GM12873 (cell line): Measurements from ENCODE around the gene RAB36.

Experiments used
- TF ChIP-seq, protein P1 (sequence below): IDR thresholded peaks from 2 replicates; pipeline ENCODE4 v1.5.1; 2012; ENCODE audit warnings: low read depth, mild to moderate bottlenecking, moderate library complexity, low read length, control low read depth; ENCODE audit not compliant: insufficient read depth; ENCODE audit errors: missing control alignments

The RAB36 gene

DNA sequence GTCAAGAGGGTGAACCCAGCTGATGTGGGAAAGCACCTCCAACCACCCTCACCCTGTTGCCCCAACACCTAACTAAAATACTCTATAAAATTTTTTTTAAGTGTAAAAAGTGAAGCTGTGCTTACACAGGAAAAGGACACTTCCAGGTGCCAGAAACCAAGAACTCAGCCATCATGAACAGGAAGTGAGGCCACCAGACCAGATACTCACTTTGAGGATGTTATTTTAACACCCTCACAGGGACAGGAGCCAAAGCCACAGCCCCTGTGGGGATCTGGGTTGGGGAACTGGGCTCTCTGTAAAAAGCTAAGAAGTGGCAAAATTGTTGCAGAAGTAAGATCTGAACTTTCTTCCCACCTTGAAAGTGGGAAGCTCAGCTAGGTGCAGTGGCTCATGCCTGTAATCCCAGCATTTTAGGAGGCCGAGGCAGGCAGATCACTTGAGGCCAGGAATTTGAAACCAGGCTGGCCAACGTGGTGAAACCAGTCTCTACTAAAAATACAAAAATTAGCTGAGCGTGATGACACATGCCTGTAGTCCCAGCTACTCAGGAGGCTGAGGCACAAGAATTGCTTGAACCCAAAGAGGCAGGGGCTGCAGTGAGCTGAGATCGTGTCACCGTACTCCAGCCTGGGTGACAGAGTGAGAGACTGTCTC is 7.2 kb upstream of the RAB36 start:
- TF ChIP-seq, protein P1, sequence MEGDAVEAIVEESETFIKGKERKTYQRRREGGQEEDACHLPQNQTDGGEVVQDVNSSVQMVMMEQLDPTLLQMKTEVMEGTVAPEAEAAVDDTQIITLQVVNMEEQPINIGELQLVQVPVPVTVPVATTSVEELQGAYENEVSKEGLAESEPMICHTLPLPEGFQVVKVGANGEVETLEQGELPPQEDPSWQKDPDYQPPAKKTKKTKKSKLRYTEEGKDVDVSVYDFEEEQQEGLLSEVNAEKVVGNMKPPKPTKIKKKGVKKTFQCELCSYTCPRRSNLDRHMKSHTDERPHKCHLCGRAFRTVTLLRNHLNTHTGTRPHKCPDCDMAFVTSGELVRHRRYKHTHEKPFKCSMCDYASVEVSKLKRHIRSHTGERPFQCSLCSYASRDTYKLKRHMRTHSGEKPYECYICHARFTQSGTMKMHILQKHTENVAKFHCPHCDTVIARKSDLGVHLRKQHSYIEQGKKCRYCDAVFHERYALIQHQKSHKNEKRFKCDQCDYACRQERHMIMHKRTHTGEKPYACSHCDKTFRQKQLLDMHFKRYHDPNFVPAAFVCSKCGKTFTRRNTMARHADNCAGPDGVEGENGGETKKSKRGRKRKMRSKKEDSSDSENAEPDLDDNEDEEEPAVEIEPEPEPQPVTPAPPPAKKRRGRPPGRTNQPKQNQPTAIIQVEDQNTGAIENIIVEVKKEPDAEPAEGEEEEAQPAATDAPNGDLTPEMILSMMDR = no peak

DNA sequence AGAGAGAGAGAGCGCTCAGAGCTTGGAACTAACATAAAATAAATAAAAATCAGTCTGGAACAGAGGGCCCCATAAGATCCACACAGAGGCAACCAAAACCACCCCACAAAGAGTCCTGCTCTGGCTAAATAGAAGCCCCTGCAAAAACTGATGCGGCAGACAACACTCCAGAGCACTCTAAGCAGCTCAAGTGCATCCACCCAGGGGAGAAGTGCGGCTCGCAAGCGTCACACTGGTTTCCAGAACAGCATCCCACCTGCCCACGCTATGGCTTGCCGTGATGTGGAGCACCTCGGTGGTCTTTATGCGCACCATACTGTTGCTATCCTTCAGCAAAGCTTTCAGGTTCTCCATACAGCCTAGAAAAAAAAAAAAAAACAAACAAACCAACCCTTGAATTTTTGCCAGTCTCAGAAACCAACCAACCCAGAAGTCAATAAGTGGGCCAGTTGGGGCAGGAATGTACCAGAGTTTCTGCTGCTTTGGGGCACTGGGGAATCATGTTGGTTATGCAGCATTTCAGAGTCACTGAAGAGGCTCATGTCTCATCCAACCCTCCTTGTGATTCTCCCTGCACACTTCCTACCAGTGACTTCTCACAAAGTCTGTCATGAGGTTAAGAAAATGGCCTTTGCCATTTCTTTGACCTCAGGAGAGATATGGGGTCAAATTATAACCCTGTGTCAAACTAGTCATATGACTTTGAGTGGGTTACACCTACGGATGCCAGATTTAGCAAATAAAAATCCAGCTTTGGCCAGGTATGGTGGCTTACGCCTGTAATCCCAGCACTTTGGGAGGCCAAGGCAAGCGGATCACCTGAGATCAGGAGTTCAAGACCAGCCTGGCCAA is 6.5 kb upstream of the RAB36 start:
- TF ChIP-seq, protein P1 = no peak

DNA sequence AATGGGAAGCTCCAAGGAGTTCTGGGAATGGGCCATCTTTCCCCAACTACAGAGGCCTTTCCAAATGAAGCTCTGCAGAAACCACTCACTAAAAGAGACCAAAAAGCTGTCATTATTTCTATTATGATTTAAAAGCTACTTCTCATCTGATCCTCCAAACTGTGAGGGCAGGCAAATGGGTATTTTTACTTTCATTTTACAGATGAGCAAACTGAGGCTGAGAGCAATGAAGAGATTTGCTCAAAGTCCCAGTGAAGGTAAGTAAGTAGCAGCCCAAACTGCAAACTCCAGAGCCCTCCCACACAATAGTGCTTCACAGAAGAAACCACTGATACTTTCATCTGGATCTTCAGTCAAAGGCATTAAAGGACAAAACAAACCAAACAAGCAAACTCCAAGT is 4.9 kb upstream of the RAB36 start:
- TF ChIP-seq, protein P1 = no peak

DNA sequence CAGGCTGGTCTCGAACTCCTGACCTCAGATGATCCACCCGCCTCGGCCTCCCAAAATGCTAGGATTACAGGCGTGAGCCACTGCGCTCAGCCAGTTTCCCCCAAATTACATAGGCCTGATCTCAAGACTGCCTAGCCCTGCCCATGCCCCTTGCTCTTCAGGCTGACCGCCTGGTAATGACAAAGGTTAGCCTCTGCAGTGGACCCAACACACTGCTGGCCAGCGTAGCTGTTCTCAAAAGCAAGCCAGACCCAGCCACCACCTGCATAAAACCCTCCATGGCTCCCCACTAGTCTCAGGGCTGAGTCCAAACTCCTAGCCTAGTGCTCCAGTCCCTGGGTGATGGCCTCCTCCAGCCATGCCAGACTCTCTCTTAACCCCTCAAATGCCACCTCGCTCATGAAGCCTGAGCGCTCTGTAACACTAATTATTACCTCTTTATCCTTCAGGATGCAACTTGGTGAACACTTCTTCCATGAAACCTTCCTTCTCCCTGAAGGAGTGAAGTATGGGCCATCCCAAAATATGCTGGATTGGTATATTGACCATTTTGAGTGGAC is 2.7 kb upstream of the RAB36 start:
- TF ChIP-seq, protein P1 = no peak

DNA sequence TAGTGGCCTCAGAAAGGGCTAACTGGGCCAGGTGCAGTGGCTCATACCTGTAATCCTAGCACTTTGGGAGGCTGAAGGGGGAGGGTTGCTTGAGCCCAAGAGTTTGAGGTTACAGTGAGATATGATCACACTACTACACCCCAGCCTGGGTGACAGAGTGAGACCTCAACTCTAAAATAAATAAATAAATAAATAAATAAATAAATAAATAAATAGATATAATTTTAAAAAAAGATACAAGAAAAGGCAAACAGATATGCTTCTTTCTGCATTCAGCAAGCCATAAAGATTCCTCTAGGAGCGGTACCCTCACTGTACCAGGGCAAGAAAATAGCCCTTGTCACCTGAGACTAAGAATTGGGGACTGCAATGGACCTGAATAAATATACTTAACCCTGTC is 2.2 kb upstream of the RAB36 start:
- TF ChIP-seq, protein P1 = no peak

DNA sequence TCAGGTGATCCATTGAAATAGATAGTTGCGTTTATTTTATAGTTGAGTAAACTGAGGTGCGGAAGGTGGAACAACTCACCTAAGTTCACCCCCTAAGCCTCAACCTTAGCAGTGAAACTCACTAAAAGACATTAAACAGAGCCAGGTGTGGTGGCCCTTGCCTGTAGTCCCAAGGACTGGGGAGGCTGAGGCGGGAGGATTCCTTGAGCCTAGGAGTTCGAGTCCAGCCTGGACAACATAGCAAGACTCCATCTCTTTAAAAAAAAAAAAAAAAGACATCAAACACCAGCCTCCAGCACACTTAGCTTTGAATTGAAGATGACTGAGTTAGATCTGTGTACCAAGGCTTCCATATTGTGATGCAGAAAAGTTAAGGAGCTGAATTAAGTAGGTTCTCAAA is 845 bp upstream of the RAB36 start:
- TF ChIP-seq, protein P1 = no peak

DNA sequence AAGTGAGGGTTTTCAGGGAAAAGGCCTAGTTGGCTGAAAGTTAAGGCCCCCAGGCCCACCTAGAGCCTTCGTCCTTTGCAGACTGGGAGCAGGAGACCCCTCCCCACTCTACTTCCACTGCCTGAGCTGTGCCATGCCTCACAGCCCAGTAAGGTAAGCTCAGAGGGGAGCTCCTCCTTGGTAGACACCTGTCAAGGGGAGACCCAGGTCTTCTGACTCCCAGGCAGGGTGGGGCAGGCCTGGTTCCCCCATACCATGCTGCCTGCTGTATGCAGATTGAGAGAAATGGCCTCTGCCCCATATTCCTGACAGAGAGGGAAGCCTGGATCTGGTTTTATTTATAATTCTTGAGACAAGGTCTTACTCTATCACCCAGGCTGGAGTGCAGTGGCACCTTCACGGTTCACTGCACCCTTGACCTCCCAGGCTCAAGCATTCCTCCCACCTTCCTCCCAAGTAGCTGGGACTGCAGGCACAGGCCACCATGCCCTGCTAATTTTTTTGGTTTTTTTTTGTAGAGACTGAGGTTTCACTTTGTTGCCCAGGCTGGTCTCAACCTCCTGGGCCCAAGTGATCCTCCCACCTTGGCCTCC is 697 bp downstream of the RAB36 start:
- TF ChIP-seq, protein P1 = no peak
